Measurements from ENCODE around the gene HPS4.

DNA sequence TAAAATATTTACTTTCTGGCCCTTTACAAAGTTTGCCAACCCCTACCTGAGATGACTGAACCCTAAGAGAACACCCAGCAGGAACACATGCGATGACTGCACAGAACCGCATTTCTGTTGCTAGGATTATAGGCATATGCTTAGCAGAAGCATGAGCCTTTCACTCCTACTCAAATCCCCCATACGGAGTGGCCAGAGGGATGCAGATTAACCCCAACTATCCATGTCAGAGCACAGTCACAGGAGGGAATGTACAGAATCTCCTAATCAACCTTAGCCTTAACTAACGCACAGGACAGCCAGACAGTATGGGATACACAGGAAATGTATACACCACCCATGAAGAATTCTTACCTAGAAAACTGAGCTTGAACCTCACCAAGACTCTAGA is 6.2 kb downstream of the HPS4 start:
- TF ChIP-seq, protein P1, sequence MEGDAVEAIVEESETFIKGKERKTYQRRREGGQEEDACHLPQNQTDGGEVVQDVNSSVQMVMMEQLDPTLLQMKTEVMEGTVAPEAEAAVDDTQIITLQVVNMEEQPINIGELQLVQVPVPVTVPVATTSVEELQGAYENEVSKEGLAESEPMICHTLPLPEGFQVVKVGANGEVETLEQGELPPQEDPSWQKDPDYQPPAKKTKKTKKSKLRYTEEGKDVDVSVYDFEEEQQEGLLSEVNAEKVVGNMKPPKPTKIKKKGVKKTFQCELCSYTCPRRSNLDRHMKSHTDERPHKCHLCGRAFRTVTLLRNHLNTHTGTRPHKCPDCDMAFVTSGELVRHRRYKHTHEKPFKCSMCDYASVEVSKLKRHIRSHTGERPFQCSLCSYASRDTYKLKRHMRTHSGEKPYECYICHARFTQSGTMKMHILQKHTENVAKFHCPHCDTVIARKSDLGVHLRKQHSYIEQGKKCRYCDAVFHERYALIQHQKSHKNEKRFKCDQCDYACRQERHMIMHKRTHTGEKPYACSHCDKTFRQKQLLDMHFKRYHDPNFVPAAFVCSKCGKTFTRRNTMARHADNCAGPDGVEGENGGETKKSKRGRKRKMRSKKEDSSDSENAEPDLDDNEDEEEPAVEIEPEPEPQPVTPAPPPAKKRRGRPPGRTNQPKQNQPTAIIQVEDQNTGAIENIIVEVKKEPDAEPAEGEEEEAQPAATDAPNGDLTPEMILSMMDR (IDR thresholded peaks at IDR 0.05): no peak
- TF ChIP-seq POLR2A (IDR thresholded peaks at IDR 0.05): no peak

Data from body of pancreas (tissue), 4 donors.